Activated T-cell treated with anti-CD3 and anti-CD28 coated beads for 4 hours (primary cell): ENCODE measurements around the gene OGDHL.
"Not testable (repeated sequence)": the region's sequence is repeated elsewhere in the genome, so short reads cannot be mapped to it uniquely, and the experiment has no call there.

Source experiments
- DNase-seq: peaks from one replicate; pipeline ENCODE4 v3.0.0-alpha.2; 2020

Gene OGDHL

DNA sequence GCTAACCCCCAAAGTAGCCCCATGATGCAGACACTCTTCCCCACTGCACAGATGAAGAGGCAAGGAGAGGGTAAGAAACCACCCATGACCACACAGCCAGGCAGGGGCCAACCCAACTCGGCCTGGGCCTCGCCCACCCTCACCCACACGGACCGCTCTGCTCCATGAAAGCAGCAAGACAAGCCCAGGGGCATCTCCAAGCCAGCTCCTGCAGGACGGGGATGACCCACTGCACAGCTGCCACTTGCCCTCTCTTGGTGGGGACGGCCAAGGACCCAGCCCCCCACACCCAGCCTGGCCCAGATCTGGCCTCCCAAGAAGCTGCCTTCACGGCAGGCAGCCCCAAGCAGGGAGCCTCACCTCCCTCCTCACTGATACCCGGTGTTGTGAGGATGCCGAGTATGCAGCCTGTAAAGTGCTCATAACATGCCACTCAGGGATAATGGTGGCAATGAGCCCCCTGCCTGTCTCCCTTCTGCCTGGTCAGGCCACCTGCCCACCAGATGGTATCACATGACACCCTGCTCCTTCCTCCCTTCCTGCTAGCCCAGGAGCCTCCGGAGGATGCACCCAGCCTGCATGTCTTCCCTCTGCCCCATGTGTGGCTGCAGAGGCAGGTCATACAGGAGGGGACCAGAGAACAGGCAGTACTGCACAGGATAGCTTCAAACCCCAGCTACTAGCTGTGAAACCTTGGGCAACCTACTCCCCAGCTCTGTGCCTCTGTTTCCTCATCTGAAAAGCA is 23.3 kb downstream of the OGDHL start:
- DNase-seq, result no peak

DNA sequence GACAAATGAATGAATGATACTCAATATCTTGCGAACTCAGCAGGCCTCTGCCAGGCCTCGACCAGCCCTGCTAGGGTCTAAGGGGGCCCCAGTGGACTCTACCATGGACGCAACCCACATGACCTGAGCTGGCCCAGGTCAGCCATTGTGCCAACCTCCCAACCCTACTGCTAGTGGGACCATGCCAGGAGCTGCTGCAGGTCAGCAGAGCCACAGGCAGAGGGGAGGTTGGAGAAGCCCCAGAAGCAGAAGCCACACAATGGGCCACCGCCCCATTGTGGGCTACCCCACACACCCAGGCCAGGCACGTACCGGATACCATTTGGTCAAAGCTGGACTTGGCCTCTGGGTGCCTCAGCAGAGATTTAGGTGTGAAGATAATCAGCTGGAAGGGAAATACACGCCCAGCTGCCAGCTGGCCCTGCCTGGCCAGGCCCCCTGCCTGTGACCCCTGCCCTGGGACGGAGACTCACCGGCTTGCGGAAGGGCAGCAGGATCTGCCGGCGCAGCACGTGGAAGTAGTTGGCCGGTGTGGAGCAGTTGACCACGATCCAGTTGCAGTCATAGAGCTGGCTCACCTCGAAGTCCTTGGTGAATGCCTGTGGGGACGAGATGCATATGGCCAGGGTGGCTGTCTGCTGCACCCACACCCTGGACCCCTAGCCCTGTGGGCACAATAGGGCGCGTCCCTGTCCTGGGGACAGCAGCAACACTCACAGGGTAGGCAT is 24.5 kb downstream of the OGDHL start:
- DNase-seq, result no peak

DNA sequence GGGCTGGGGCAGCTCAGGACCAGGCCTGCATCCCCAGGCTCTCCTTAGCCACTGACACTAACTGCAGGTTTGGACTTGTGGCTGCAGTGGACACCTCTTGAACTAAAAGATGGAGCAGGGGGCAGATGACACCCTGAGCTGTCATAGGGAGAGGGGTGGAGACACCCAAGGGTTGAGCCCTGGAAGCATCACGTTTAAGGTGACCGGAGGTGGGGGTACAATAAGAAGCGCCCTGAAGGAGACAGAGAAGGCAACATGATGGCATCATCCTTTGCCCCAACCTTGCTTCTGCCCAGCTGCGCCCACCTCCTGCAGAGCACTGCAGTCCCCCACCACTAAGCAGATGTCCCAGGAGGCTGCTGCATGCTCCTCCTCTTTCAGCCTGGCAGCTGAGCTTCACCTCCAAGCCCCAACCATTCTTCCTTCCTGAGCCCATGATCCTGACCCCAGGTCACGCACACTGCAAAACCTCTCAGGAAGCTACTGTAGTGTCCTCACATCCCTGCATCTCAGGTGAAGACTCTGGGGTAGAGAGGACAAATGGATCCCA is 25.5 kb downstream of the OGDHL start:
- DNase-seq, result no peak

DNA sequence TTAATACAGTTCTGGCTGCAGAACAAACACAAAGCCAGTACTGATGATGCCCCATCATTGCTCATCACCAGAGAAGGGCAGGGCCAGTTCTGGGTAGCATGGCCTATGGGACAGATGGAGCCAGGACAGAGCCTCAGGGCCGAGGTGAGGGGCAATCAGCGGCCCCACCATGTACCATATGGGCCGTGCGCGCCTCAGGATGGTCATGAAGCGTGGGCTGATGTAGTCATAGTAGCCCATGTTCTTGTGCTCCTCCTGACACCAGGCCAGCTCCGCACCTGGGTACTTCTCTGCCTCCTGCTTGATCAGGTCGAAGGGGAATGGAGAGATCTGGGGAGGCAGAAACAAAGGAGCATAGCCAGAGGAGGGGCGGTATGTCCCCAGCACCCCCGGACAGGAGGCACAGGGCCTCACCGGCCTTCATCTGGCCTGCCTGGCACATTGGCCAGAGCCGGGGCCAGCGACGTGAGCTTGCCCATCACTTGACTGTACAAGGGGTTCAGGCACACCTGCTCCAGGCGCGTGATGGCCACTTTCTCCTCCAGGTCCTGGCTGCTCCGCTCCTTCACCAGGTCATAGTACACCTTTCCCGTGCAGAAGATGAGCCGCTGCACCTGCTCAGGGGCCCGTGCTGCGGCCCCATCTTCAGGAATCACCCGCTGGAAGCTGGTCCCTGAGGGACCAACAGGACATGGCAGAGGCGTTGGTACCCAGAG is 26.1 kb downstream of the OGDHL start:
- no peak for DNase-seq

DNA sequence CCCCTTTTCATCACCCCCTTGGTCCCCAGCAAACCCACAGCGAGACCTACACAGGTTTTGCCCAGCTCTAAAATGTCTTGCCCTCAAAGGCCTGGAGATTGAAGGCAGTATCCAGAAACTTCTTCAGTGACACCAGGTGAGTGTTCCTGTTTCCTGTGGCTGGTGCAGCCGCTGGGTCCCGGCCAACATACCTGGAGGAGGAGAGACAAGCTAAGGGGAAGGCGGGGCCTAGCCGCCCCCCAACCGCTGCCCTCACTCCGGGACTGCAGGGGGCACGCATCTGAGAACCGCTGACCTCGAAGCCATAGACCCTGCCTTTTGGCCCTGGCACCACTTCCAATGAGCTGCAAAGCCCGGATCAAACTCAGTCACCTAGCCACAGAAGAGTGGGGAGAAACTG is 27.0 kb downstream of the OGDHL start:
- DNase-seq, result no peak

DNA sequence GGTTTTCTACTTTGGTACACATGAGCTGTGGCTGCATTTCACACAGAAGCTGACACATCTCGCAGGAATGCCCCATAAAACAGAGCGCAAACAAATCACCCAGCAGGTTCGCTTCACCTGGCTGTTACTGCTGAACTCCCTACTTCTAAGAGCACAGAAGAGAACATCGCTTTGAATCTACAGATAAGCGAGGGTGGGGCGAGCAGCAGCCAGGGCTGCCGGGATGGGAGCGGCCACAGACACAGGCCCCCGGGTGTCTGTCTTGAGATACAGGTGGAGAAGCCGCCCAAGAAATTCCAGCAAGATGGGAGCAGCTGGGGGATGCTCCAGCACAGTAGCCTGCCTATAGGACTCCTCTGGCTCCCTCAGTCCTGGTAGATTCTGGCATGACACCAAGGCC is 27.4 kb downstream of the OGDHL start:
- no peak for DNase-seq

DNA sequence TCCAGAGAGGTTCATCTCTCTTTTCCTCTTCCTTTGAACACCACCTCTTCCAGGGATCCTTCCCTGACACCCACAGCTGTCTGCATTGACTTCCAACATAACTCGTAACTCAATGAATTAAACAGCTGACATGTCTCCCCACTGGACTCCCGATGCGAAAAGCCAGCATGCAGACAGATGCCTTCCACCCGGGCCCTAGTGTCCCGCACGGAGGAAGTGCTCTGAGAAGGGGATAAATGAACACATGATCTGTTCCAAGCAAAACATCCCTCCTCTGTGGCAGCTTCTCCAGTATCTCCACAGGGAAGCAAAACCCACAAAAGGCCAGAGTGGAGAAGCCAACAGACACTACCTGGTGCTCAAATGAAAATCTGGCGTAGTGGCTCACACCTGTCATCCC is 28.3 kb downstream of the OGDHL start:
- no peak for DNase-seq

DNA sequence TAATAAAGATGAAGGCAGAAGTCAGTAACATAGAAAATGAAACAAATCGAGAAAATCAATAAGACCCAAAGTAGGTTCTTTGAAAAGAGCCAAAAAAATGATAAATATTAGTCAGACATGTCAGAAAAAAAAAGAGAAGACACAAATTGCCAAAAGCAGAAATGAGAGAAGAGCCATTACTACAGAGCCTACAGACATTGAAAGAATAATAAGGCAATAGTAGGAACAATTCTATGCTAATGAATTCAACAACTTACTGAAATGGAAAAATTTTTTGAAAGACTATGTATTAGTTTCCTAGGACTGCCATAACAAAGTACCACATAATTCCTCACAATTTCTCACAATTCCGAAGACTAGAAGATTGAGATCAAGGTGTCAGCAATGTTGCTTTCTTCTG is 35.5 kb downstream of the OGDHL start:
- DNase-seq, result no peak

DNA sequence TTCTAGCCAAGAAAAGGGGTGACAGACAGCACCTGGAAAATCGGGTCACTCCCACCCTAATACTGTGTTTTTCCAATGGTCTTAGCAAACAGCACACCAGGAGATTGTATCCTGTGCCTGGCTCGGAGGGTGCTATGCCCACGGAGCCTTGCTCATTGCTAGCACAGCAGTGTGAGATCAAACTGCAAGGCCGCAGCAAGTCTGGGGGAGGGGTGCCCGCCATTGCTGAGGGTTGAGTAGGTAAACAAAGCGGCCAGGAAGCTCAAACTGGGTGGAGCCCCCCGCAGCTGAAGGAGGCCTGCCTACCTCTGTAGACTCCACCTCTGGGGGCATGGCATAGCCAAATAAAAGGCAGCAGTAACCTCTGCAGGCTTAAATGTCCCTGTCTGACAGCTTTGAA is 47.0 kb downstream of the OGDHL start:
- DNase-seq, result not testable (repeated sequence)

DNA sequence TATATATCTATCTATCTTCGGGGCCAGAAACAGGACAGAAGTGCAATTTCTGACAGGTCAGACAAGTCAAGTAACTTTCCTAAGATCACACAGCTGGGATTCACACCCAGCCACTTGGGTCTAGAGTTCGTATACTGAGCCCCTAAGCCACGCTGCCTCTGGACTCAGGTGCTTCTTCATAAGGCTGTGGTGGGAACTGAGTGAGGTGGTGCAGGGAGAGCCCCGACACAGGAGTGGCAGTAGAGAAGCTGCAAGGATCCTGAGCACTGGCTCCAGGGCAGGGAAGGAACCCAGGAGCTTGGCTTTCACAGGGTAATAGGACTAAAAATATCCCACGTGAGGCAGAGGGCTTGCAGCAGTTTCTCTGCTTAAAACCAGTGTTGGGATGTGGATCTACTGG is 48.9 kb downstream of the OGDHL start:
- DNase-seq, result no peak

DNA sequence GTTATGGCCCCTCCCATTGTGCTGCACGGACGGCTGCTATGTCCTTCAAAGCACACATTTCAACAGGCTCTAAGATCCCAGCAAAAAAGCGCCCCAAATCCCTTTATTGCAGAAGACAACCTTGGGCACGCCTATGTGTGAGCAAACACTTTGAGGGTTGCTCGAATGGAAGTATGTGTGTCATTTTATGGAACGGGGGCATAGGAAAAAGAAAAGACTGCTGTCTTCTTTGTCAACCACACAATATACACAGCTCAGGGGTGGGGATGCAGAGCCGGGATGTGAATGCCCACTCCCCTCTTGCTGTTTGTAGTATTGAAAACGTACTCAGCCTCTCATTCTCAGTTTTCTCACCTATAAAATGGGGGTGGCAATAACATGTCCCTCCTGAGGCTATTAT is 50.6 kb downstream of the OGDHL start:
- DNase-seq, result no peak

DNA sequence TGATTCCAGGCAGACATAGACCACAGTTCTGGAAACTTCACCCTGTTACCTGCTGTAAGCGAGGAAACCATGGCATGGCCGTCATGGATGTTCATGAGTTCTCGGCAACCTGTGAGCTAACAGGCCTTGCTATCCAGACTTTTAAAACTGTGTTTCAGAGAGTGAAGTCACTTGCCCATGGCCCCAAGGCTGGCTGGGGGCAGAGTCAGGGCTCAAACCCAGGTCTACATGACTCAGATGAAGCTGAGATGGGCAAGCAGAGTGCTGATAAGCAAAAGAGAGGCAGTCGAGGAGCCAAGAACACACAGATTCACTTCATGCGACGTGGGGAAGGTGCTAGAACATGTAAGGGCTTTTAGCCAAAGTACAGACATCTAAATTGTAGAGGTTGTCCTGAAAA is 51.2 kb downstream of the OGDHL start:
- DNase-seq, result no peak

DNA sequence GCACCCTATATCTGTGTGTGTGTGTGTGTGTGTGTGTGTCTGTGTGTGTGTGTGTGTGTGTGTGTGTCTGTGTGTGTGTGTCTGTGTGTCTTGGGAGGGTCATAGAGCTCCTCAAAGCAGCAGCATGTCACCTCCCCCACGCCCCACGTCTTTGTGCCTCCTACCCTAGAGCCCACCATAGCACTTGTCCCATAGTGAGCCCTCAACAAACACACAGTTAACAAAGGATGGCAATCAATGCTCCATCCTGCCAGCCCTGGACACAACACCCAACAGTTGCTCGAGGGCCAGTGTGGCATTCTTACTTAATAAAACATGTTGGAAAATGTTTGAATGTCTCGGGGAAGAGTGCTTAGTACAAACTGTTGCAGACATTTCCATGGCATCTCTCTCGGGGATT is 52.2 kb downstream of the OGDHL start:
- no peak for DNase-seq

DNA sequence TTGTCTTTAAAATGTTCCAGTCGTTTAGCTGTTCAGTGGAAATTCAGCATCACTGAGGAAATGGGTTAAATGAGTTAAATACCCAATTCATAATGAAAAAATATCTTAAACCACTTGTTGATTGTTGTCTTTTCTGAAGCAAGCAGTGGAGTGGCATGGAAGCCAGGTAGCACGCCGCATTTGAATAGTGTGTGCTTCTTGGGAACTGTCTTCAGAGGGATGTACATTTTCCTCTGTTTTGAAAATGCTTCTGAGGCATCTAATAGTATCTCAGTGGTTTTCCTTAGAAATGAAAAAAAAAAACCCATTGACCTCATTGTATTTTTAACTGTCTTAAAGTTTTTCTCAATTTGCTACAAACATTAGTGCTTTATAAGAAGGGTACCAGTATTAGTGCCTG is 54.5 kb downstream of the OGDHL start:
- no peak for DNase-seq

DNA sequence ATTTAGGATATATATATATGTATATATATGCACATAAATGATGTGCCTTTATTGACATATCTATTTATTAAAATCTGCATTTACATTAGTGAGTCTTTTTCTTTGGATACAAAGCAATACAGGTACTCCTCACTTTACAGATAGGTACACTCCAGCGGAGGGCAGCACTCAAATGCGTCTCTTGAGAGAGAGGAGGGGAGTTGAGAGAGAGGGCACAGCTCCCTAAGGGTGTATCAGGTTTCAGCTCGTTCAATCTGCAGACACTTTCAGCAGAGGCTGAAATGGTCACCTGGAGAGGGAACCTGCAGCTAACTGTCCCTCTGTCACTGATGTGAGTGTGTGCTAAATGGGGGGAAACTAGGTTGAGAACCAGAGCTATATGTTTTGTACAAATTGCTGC is 61.1 kb downstream of the OGDHL start:
- DNase-seq, result no peak

DNA sequence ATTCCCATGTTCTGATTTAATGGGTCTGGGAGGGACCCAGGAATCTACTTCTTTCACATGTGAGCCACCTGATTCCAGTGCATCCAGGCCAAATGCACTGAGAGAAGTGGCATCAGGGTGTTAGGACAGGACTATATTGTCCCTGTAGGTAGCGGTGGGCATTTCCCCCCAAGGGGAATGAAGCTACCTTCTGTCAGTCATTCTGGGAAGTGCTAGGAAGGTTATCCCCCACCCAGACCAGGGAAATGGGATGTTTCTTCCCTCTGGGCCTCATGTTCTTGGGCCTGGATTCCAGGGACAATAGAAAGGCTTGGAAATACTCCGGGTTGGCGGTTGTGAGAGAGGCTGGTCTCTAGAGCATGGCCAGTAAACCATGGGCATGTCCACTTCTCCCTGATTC is 61.9 kb downstream of the OGDHL start:
- no peak for DNase-seq

DNA sequence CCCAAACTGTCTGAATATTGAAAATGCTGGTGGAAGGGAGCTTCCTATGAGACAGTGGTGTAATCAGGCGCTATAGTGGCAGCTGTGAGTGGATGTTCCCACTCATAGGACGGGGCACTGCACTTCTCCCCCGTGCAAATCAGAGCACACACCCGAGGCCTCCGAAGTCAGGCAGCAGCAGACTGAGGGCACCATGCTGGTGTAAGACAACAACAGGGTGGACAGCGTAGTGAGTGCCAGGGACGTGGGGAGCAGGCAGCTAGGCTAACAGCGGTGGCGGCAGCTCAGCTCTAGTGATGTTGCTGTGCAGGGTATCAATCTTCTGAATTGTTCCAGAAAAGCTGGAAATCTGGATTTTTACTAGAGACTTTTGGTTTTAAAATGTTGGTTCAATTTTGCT is 63.4 kb downstream of the OGDHL start:
- no peak for DNase-seq

DNA sequence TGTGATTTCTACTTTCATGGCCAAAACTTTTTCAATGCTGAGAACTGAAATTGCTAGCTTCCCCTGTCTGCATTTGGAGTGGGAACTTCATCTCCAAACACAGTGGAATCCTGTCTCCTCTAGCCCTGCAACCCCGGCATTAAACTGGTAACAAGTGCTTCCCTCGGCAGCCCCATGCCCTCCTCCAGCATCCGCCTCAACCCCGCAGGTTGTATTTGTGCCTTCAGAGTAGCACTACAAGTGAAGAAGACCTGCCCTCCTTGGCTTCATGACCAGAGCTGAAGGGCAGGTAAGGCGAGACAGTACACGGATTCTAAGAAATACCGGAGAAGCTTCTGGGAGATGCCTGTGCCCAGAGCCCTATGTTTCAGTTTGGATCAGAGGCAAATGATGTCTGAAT is 65.8 kb downstream of the OGDHL start:
- DNase-seq, result no peak

DNA sequence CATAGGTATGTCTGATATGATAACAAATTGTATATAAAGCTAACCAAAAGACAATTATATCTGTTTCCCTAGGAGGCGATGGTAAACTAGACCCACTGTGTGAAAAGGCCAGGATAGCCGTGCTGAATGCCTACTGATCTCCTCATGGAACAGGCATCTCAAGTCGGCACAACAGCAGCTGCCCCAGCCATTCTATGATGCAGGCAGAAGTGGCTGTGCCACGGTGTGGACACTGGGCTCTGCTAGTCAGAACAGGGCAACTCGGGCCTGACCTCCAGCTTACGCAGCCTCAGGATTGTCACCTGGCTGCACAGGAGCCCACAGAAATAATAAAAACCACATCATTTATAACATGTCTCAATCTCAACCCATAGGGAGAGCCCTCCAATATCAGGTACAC is 67.7 kb downstream of the OGDHL start:
- no peak for DNase-seq

DNA sequence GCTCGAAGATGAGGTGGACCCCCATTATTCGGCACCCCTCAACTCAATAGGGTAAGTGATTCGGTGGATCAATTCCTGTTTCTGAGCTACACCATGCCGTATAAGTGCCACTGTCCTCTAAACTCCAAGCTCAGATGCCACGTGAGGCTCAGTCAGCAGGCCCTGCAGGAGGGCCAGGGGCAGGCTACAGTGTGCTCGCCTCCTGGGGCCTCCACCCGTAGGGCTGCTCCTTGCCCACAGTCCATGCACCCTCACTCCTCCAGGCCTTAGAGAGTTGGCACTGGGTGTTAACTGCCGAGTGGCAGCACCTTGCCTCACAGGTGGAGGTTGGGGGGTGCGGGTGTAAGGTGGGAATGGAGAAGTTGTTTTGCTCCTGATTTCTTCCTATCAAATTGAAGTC is 70.5 kb downstream of the OGDHL start:
- DNase-seq, result no peak

DNA sequence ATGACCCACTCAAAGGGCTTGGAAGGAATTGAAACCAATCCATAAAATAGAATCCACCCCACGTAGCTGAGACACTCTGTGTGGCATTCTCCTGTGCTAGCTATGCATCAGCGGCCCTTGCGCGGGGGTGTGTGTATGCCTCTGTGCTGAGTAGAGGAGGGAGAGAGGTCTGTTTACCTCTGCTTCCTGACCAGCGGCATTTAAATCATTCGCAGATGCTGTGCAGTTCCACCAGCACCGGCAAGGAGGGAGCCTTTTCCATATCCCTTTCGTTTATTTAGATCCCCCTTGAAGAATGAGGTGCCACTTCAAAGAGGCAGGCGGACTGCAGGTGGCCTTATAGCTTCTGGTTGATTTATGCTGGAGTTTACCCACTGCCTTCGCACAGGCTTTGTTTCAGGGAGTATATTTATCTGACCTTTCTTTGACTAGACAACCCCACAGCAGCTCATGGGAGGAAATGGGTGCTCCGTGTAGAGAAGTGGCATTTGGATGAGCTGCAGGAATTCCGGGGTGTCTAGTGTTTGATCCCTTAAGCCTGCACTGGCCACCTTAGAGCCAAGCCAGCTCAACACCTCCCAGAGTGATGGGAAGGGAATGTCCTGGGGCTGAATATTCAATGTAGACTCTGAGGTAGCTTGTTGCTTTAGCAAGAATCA is 71.3 kb downstream of the OGDHL start:
- DNase-seq, result no peak

DNA sequence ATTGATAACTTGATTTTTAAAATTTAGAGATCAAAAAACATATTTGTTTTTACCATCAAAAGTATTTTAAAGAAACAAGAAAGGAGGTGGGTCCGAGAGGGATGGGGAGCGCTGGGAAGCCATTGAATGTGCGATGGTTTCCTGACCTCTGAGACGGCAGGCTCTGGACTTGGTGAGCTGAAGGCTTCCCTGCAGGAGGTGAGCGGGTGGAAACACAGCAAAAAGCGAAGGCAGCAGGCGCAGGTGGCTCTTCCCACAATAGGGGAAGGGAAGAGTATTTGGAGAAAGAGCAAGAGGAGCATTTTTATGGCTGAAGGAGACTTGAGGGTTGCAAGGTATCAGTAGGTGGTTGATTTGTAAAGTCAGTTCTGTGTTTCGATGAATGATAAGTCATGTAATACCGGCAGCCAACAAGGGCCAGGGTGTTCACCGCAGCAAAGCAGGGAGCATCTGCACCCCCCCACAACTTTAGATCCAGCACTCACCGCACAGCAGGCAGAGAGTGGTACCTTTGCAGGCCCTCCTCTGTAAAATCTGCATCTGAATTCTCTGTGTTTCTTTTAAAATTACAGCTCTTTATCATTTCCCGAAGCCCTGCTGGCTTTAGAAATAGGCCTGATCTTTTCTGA is 72.1 kb downstream of the OGDHL start:
- no peak for DNase-seq

DNA sequence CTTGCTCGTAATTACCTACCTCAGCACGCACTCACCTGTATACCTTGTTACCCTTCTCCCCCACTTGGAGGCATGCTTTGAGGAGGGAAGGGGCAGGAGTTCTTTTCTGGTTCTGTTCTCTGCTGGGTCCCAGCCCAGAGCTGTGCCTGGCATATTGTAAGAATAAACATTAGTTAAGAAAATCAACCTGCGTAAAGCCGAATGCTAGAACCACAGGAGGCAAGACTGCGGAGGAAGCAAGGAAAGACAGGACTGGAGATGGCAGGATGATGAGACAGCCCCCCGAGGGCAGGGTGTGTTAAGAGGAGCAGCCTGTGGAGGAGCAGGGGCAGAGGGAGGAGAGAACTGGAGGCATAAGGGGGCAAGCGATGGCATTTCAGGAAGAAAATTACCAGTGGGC is 73.2 kb downstream of the OGDHL start:
- no peak for DNase-seq
